Cardiac atrium fibroblast (primary cell): ENCODE results near the gene PLA2G12B. TPM values are rescaled to one million over a fixed set of nuclear protein-coding genes. Genes with fewer than 3 reads are reported as not detected.

Experiments
- total RNA-seq: library from RNA; depleted of rRNA; stranded (reverse); fragments of >200 nt; gene quantifications from 2 replicates; pipeline ENCODE4 v1.2.3, GENCODE V29; 2015

PLA2G12B gene
- total RNA-seq = not detected in 2 replicates

GRCh38 chr10:72954596-72955554 lies at the start of gene PLA2G12B:
Gene PLA2G12B, minus strand, starts transcription at chr10:72954806. Its CDS starts 121 bp downstream, at chr10:72954685.

DNA sequence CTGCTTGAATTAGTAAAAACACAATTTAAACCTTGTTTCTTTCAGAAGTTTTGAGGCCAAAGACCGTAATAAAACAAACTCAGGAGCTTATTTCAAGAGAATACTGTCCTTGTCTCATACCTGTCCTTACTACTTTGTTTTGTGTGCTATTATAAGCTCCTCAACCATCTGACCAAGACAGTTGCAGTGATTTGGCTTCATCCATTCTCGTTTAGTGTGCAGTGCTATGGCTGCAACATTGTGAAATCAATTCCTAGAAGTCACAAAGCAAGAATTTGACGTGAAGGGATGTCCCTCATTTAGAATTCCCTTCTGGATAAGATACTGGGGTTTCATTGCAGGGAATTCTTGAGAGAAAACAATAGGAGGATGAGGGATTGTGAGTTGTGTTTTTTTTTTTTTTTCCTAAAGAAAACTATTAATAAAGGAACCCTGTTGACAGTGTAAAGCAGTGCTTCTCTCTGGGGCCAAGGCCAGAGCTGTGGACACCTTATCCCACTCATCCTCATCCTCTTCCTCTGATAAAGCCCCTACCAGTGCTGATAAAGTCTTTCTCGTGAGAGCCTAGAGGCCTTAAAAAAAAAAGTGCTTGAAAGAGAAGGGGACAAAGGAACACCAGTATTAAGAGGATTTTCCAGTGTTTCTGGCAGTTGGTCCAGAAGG lies 61.3 kb downstream of the PLA2G12B start, which contains the start of gene OIT3:
TSS of gene OIT3 (plus strand) at position 604 of the 663 bp plus-strand sequence. CDS start 60 bp downstream, outside the sequence.

Other genes with a start within 250 kb of the PLA2G12B start
- under 0.01 TPM in 1 of 2 replicates, not detected in the other for gene OIT3, start 61.1 kb downstream of the PLA2G12B start, total RNA-seq
- 396 and 422 TPM in 2 replicates for gene P4HA1, start 142.1 kb upstream of the PLA2G12B start, total RNA-seq
- gene NUDT13, start 155.6 kb upstream of the PLA2G12B start, total RNA-seq = 0.16 and 0.90 TPM in 2 replicates
- 23.5 and 28.4 TPM in 2 replicates for gene ECD, start 213.2 kb upstream of the PLA2G12B start, total RNA-seq
- 11.3 and 14.8 TPM in 2 replicates for gene FAM149B1, start 213.3 kb upstream of the PLA2G12B start, total RNA-seq